ENCODE data around the gene MISP.

The MISP gene

DNA sequence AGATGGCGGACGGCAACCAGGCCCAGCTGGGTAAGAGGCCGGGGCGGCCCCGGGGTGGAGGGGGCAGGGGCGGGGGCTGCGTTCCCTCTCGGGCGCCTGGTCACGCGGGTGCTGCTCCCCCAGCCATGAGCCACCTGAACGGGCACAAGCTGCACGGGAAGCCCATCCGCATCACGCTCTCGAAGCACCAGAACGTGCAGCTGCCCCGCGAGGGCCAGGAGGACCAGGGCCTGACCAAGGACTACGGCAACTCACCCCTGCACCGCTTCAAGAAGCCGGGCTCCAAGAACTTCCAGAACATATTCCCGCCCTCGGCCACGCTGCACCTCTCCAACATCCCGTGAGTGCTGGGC is 57.5 kb downstream of the MISP start:
- DNase-seq (ENCODE audit: low spot score), result no peak

DNA sequence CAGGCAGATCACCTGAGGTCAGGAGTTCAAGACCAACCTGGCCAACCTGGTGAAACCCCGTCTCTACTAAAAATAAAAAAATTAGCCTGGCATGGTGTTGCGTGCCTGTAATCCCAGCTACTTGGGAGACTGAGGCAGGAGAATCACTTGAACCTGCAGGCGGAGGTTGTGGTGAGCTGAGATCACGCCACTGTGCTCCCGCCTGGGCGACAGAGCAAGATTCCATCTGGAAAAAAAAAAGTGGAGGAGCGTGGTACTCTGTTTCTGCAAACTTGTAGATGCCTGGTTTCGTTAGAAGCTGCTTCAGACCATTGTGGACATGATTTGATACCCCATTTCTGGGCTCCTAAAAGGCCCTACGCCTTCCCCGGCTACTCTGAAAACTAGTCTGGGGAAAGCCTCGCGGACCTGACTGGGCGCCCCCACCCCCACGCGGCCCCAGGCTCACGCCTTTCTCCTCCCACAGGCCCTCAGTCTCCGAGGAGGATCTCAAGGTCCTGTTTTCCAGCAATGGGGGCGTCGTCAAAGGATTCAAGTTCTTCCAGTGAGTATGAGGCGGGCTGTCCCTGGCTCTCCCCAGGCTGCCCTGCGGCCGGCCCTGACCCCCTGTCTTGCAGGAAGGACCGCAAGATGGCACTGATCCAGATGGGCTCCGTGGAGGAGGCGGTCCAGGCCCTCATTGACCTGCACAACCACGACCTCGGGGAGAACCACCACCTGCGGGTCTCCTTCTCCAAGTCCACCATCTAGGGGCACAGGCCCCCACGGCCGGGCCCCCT is 59.4 kb downstream of the MISP start:
- no peak for DNase-seq (ENCODE audit: low spot score)

DNA sequence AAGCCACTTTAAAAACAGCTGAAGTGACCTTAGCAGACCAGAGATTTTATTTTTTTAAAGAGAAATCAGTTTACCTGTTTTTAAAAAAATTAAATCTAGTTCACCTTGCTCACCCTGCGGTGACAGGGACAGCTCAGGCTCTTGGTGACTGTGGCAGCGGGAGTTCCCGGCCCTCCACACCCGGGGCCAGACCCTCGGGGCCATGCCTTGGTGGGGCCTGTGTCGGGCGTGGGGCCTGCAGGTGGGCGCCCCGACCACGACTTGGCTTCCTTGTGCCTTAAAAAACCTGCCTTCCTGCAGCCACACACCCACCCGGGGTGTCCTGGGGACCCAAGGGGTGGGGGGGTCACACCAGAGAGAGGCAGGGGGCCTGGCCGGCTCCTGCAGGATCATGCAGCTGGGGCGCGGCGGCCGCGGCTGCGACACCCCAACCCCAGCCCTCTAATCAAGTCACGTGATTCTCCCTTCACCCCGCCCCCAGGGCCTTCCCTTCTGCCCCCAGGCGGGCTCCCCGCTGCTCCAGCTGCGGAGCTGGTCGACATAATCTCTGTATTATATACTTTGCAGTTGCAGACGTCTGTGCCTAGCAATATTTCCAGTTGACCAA is 60.1 kb downstream of the MISP start:
- DNase-seq (ENCODE audit: low spot score), result no peak

DNA sequence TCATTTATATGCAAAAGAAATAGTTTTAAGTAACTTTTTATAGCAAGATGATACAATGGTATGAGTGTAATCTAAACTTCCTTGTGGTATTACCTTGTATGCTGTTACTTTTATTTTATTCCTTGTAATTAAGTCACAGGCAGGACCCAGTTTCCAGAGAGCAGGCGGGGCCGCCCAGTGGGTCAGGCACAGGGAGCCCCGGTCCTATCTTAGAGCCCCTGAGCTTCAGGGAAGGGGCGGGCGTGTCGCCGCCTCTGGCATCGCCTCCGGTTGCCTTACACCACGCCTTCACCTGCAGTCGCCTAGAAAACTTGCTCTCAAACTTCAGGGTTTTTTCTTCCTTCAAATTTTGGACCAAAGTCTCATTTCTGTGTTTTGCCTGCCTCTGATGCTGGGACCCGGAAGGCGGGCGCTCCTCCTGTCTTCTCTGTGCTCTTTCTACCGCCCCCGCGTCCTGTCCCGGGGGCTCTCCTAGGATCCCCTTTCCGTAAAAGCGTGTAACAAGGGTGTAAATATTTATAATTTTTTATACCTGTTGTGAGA is 60.7 kb downstream of the MISP start:
- no peak for DNase-seq (ENCODE audit: low spot score)

DNA sequence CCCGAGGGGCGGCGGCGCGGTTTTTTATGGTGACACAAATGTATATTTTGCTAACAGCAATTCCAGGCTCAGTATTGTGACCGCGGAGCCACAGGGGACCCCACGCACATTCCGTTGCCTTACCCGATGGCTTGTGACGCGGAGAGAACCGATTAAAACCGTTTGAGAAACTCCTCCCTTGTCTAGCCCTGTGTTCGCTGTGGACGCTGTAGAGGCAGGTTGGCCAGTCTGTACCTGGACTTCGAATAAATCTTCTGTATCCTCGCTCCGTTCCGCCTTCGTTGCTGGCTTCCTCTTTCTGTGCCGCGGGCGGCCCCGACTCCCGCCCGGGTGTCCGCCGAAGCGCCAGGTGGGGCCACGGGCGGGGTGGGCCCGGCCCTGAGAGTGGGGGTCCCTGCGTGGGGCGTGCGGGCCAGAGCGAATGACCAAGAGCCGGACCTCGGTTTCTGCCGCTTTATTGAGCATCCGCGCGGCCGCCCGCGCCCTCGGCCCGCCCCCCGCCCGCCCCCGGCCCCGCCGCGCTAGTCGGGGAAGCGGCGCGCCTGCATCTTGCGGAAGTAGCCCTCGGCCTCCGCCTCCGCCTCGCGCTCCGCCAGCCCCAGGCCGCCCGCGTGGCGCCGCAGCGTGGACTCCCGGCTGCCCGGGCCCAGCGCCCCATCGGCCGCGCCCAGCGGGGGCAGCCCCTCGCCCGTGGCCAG is 61.3 kb downstream of the MISP start:
- no peak for DNase-seq (ENCODE audit: low spot score)

GRCh38 chr19:812747-813218 is 61.9 kb downstream of the MISP start:
- DNase-seq (ENCODE audit: low spot score), result no peak

DNA sequence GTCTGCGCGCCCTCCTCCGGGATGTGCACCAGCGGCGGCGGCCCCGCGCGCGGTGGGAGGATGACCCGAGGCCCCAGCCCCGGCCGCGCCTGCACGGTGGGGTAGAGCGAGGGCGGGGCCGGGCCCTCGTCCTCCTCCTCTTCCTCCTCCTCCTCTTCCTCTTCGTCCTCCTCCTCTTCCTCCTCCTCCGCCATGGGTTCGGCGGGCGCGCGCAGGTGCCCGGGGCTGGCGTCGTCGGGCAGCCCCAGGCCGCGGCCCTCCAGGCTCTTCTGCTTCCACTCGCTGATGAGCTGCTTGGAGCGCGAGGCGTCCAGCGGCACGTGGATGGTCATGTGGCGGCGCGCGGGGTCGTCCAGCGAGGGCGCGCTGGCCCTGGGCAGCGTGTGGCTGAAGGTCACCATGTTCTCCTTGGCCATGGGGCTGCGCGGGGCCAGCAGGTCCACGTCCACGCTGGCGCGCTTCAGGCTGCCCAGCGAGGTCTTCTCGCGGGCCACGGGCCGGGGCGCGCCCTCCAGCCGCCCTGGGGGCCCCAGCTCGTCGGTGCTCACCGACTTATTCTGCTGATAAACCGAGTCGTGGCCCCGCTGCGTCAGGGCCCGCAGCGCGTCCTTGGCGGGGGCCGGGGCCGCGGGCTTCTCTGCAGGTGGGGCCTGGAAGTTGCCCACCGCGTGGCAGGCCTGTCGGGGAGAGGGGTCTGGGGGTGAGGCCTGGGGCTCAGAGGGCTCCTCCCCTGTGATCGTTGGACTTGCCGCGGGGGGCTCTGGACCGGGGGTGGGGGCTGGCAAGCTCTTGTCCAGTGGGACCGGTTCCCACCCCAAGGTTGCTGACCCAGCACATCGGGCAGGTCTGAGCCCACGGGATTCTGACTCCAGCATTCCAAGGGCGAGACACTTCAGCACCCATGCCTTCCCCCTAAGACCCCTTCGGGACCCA is 62.6 kb downstream of the MISP start:
- DNase-seq (ENCODE audit: low spot score), result no peak

All from germinal center (tissue), 1 donor.